Parathyroid adenoma (tissue), 2 donors: ENCODE results near the gene USP28.
"Not testable (repeated sequence)": the region's sequence is repeated elsewhere in the genome, so short reads cannot be mapped to it uniquely, and the experiment has no call there.

ENCODE experiments used
- H2AFZ ChIP-seq: fragments of 300-600 bp; sonication (generic); one replicate; pipeline ENCODE4 v1.7.0; 2017; ENCODE audit warnings: antibody characterized with exemption, mild to moderate bottlenecking
- H3K27ac ChIP-seq: fragments of 300-600 bp; sonication (generic); one replicate; pipeline ENCODE4 v1.7.0; 2017
- H3K27me3 ChIP-seq: fragments of 300-600 bp; sonication (generic); one replicate; pipeline ENCODE4 v1.7.0; 2017; ENCODE audit warnings: low read length; ENCODE audit not compliant: control insufficient read depth, insufficient read depth
- H3K36me3 ChIP-seq: fragments of 300-600 bp; sonication (generic); one replicate; pipeline ENCODE4 v1.7.0; 2017; ENCODE audit warnings: low read length; ENCODE audit not compliant: control insufficient read depth, insufficient read depth
- H3K4me1 ChIP-seq: fragments of 300-600 bp; sonication (generic); one replicate; pipeline ENCODE4 v1.7.0; 2017; ENCODE audit warnings: control low read depth
- H3K4me2 ChIP-seq: fragments of 300-600 bp; sonication (generic); one replicate; pipeline ENCODE4 v1.7.0; 2017; ENCODE audit warnings: low read length
- H3K4me3 ChIP-seq: fragments of 300-600 bp; sonication (generic); one replicate; pipeline ENCODE4 v1.7.0; 2017; ENCODE audit warnings: low read depth, low read length
- H3K79me2 ChIP-seq: fragments of 300-600 bp; sonication (generic); one replicate; pipeline ENCODE4 v1.7.0; 2017; ENCODE audit warnings: control low read depth
- H3K9ac ChIP-seq: fragments of 300-600 bp; sonication (generic); one replicate; pipeline ENCODE4 v1.7.0; 2017; ENCODE audit warnings: mild to moderate bottlenecking
- H3K9me3 ChIP-seq: fragments of 300-600 bp; sonication (generic); one replicate; pipeline ENCODE4 v1.7.0; 2017; ENCODE audit warnings: low read length; ENCODE audit not compliant: control insufficient read depth
- TF ChIP-seq, protein P1 (sequence below): fragments of 300-600 bp; sonication (generic); IDR thresholded peaks from one replicate; pipeline ENCODE4 v1.7.0; 2017; ENCODE audit warnings: antibody characterized with exemption, mild to moderate bottlenecking
- donor health status: primary hyperparathyroidism.

USP28 gene

DNA sequence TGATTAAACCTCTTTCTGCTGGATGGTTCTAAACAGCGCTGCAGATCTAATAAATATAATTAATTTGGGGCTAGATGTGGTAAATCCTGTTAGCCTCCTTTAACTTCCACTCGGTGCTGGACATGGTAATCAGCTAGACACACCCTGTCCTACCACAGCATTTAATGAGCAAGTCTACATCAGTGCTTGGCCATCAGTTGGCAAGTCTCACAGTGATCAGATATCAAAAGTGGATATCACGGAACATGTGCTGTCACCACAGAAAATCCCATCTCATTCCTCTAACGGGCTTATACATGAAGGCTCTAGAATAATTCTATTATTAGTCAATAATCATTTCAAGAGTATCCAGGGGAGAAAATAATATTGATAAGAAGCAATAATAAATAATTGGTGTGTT is 5.6 kb upstream of the USP28 start:
- Histone ChIP-seq H3K27me3 (no peaks in the 10 kb centered on the region), H3K36me3 (no peaks in the 10 kb centered on the region), H3K4me2 (no peak overlapping the region), H3K9me3 (no peaks in the 10 kb centered on the region), H3K79me2 (no peaks in the 10 kb centered on the region), H3K4me3 (no peak overlapping the region), H3K27ac (no peak overlapping the region), H2AFZ (no peak overlapping the region), H3K9ac (no peak overlapping the region), H3K4me1 (no peaks in the 10 kb centered on the region)
- TF ChIP-seq, protein P1, sequence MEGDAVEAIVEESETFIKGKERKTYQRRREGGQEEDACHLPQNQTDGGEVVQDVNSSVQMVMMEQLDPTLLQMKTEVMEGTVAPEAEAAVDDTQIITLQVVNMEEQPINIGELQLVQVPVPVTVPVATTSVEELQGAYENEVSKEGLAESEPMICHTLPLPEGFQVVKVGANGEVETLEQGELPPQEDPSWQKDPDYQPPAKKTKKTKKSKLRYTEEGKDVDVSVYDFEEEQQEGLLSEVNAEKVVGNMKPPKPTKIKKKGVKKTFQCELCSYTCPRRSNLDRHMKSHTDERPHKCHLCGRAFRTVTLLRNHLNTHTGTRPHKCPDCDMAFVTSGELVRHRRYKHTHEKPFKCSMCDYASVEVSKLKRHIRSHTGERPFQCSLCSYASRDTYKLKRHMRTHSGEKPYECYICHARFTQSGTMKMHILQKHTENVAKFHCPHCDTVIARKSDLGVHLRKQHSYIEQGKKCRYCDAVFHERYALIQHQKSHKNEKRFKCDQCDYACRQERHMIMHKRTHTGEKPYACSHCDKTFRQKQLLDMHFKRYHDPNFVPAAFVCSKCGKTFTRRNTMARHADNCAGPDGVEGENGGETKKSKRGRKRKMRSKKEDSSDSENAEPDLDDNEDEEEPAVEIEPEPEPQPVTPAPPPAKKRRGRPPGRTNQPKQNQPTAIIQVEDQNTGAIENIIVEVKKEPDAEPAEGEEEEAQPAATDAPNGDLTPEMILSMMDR: no peak

DNA sequence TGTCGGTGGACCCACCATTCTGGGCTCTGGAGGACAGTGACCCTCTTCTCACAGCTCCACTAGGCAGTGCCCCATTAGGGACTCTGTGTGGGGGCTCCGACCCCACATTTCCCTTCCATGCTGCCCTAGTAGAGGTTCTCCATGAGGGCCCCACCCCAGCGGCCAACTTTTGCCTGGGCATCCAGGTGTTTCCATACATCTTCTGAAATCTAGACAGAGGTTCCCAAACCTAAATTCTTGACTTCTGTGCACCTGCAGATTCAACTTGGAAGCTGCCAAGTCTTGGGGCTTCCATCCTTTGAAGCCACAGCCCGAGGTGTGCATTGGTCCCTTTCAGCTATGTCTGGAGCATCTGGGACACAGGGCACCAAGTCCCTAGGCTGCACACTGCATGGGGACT is 4.1 kb upstream of the USP28 start:
- not testable (repeated sequence) for H3K9ac ChIP-seq, H3K9me3 ChIP-seq, H3K4me2 ChIP-seq, H3K27ac ChIP-seq, H3K27me3 ChIP-seq, H3K4me3 ChIP-seq, H3K36me3 ChIP-seq, H3K79me2 ChIP-seq, H2AFZ ChIP-seq, H3K4me1 ChIP-seq

DNA sequence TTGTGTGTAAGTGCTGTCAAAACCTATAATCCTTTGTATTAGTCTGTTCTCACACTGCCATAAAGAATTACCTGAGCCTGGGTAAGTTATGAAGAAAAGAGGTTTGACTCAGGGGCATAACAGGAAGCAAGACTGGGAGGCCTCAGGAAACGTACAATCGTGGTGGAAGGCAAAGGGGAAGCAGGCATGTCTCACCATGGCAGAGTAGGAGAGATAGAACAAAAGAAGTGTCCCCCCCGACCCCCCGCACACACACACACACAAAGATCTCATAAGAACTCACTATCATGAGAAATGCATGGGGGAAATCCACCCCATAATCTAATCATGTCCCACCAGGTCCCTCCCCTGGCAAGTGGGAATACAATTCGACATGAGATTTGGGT is 2.3 kb upstream of the USP28 start:
- Histone ChIP-seq H3K27ac (no peak overlapping the region), H3K4me3 (no peak overlapping the region)

DNA sequence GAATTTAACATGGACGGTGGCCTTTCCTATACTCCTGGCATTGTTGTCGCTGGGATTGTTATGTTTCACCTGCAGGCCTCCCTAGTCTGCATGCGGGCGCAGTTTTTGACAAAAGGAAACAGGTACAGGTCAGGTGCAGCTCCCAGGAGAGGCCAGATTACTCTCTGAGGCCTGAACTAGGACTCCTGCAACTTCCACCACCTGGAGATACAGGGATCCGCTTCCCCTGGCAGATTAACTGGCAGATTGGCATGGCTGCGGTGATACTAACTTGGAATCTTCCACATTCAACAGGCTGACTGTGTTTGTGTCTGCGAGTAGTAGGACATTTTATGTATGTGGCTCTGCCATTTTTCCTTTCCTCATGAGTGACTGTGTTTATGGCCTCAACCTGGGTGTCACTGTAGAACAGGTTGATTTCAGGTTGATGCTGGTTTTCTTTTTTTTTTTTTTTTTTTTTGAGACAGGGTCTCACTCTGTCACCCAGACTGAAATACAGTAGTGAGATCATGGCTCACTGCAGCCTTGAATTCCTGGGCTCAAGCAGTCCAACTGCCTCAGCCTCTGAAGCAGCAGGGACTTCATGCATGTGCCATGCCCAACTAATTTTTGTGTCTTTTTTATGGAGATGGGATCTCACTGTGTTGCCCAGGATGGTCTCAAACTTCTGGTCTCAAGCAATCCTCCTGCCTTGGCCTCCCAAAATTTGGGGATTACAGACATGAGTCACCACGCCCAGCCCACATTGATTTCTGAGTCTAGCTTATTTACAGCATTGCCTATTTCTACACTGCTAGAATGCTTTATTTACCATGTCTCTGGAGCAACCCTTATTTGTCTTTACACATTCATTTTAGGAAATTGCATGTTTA is 1.7 kb upstream of the USP28 start:
- H3K4me1 ChIP-seq: no peaks in the 10 kb centered on the region
- no peak overlapping the region for H3K4me2 ChIP-seq
- no peak overlapping the region for H3K27ac ChIP-seq
- no peak overlapping the region for H3K9ac ChIP-seq
- TF ChIP-seq, protein P1: no peak
- H3K27me3 ChIP-seq: no peaks in the 10 kb centered on the region
- peaks cover 2% of the 10 kb centered on the region for H3K79me2 ChIP-seq
- no peak overlapping the region for H3K4me3 ChIP-seq
- H3K36me3 ChIP-seq: no peaks in the 10 kb centered on the region
- H2AFZ ChIP-seq: no peak overlapping the region
- H3K9me3 ChIP-seq: no peaks in the 10 kb centered on the region

More for the DNA sequence above, 2.3 kb upstream of the USP28 start:
- no peaks in the 10 kb centered on the region for H3K9me3 ChIP-seq
- peaks cover 2% of the 10 kb centered on the region for H3K79me2 ChIP-seq
- no peak overlapping the region for H3K9ac ChIP-seq
- no peaks in the 10 kb centered on the region for H3K4me1 ChIP-seq
- H3K27me3 ChIP-seq: no peaks in the 10 kb centered on the region
- H3K36me3 ChIP-seq: no peaks in the 10 kb centered on the region
- H2AFZ ChIP-seq: no peak overlapping the region
- TF ChIP-seq, protein P1: no peak
- no peak overlapping the region for H3K4me2 ChIP-seq

DNA sequence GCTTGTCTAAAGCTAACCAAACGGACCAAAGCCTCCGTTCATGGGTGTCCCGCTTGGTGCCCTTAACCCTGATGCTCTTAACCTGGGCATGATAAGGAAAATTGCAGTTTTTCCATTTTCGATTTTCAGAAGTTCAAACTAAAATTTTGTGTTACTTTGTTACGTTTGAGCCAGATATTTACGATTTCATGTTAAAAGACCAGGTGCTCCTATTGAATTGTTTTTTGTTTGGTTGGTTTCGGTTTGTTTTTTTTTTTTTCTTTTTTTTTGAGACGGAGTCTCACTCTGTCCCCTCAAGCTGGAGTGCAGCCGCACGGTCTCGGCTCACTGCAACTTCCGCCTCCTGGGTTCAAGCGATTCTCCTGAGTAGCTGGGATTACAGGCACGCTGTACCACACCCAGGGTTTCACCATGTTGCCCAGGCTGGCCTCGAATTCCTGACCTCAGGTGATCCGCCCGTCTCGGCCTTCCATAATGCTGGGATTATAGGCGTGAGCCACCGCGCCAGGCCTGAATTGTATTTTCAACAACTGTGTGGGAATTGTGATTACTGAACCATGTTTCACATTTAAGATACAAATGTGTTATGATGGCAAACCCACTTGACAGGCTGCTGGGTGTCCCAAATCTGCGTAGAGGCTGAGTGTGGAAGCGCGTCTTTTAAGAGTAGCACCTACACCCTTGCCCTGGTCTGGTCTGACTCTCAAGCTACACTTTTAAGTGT is 864 bp upstream of the USP28 start:
- Histone ChIP-seq H2AFZ (peak overlapping the region; percentile 93), H3K36me3 (no peaks in the 10 kb centered on the region), H3K27me3 (no peaks in the 10 kb centered on the region), H3K4me1 (no peaks in the 10 kb centered on the region), H3K9ac (peak overlapping the region; percentile 67), H3K4me3 (peak overlapping the region; percentile 64), H3K9me3 (no peaks in the 10 kb centered on the region), H3K4me2 (peak overlapping the region; percentile 84), H3K79me2 (peaks cover 2% of the 10 kb centered on the region), H3K27ac (peak overlapping the region; percentile 97)
- TF ChIP-seq, protein P1: no peak
